H1 (cell line): ENCODE data around the gene TPM2. TPM values are rescaled to one million over a fixed set of nuclear protein-coding genes. Genes with fewer than 3 reads are reported as not detected.

ENCODE experiments used
- CREB1 ChIP-seq: IDR thresholded peaks from 2 replicates; pipeline ENCODE4 v1.6.1; 2012; ENCODE audit warnings: inconsistent platforms
- MAFK ChIP-seq: IDR thresholded peaks from 2 replicates; pipeline ENCODE4 v1.6.1; 2012; ENCODE audit warnings: low read depth, mild to moderate bottlenecking, improper control_type of control experiment, low read length
- NRF1 ChIP-seq: IDR thresholded peaks from 2 replicates; pipeline ENCODE4 v1.6.1; 2011; ENCODE audit warnings: mild to moderate bottlenecking, low read depth, low read length, improper control_type of control experiment
- POLR2AphosphoS5 ChIP-seq: IDR thresholded peaks from 2 replicates; pipeline ENCODE4 v1.6.1; 2011; ENCODE audit warnings: low read depth, low read length
- polyA plus RNA-seq, 7 experiments: library from polyadenylated mRNA; depleted of rRNA in 3 of 7; stranded (reverse) in 5 of 7; unstranded in 2 of 7; fragments of >200 nt in 5 of 7; fragments of 200-250 nt in 2 of 7; gene quantifications; 1 replicate in 5 of 7; 2 replicates in 1 of 7; 4 replicates in 1 of 7; pipeline versions ENCODE4 v1.2.1 to v1.2.3, GENCODE V29; 2011 to 2013; ENCODE audit warnings: missing spikeins in 2 of 7, mixed read lengths in 2 of 7
- total RNA-seq: library from RNA; stranded (reverse); fragmentation: NEBNext Ultra II Directional; extraction: Animal tissue kit (Norgen Biotek cat#: 25700); gene quantifications from 2 replicates; pipeline ENCODE4 v1.2.1, GENCODE V29; 2021
- TF ChIP-seq, protein P1 (sequence below): fragments of 300-600 bp; sonication (generic); IDR thresholded peaks from 2 replicates; pipeline ENCODE4 v1.7.1; 2012; ENCODE audit warnings: low read length, moderate library complexity, mild to moderate bottlenecking, inconsistent platforms; ENCODE audit not compliant: insufficient replicate concordance

The TPM2 gene
- total and polyA plus RNA-seq, 2 of the 8 experiments (the other 6 are each of a cell fraction or from before 2014, with no cell fraction given), result 62.5 to 181 TPM

- TF ChIP-seq, protein P1, sequence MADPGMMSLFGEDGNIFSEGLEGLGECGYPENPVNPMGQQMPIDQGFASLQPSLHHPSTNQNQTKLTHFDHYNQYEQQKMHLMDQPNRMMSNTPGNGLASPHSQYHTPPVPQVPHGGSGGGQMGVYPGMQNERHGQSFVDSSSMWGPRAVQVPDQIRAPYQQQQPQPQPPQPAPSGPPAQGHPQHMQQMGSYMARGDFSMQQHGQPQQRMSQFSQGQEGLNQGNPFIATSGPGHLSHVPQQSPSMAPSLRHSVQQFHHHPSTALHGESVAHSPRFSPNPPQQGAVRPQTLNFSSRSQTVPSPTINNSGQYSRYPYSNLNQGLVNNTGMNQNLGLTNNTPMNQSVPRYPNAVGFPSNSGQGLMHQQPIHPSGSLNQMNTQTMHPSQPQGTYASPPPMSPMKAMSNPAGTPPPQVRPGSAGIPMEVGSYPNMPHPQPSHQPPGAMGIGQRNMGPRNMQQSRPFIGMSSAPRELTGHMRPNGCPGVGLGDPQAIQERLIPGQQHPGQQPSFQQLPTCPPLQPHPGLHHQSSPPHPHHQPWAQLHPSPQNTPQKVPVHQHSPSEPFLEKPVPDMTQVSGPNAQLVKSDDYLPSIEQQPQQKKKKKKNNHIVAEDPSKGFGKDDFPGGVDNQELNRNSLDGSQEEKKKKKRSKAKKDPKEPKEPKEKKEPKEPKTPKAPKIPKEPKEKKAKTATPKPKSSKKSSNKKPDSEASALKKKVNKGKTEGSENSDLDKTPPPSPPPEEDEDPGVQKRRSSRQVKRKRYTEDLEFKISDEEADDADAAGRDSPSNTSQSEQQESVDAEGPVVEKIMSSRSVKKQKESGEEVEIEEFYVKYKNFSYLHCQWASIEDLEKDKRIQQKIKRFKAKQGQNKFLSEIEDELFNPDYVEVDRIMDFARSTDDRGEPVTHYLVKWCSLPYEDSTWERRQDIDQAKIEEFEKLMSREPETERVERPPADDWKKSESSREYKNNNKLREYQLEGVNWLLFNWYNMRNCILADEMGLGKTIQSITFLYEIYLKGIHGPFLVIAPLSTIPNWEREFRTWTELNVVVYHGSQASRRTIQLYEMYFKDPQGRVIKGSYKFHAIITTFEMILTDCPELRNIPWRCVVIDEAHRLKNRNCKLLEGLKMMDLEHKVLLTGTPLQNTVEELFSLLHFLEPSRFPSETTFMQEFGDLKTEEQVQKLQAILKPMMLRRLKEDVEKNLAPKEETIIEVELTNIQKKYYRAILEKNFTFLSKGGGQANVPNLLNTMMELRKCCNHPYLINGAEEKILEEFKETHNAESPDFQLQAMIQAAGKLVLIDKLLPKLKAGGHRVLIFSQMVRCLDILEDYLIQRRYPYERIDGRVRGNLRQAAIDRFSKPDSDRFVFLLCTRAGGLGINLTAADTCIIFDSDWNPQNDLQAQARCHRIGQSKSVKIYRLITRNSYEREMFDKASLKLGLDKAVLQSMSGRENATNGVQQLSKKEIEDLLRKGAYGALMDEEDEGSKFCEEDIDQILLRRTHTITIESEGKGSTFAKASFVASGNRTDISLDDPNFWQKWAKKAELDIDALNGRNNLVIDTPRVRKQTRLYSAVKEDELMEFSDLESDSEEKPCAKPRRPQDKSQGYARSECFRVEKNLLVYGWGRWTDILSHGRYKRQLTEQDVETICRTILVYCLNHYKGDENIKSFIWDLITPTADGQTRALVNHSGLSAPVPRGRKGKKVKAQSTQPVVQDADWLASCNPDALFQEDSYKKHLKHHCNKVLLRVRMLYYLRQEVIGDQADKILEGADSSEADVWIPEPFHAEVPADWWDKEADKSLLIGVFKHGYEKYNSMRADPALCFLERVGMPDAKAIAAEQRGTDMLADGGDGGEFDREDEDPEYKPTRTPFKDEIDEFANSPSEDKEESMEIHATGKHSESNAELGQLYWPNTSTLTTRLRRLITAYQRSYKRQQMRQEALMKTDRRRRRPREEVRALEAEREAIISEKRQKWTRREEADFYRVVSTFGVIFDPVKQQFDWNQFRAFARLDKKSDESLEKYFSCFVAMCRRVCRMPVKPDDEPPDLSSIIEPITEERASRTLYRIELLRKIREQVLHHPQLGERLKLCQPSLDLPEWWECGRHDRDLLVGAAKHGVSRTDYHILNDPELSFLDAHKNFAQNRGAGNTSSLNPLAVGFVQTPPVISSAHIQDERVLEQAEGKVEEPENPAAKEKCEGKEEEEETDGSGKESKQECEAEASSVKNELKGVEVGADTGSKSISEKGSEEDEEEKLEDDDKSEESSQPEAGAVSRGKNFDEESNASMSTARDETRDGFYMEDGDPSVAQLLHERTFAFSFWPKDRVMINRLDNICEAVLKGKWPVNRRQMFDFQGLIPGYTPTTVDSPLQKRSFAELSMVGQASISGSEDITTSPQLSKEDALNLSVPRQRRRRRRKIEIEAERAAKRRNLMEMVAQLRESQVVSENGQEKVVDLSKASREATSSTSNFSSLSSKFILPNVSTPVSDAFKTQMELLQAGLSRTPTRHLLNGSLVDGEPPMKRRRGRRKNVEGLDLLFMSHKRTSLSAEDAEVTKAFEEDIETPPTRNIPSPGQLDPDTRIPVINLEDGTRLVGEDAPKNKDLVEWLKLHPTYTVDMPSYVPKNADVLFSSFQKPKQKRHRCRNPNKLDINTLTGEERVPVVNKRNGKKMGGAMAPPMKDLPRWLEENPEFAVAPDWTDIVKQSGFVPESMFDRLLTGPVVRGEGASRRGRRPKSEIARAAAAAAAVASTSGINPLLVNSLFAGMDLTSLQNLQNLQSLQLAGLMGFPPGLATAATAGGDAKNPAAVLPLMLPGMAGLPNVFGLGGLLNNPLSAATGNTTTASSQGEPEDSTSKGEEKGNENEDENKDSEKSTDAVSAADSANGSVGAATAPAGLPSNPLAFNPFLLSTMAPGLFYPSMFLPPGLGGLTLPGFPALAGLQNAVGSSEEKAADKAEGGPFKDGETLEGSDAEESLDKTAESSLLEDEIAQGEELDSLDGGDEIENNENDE, result no peak
- no peak for TF ChIP-seq NRF1
- TF ChIP-seq CREB1, result no peak
- TF ChIP-seq POLR2AphosphoS5, result no peak
- TF ChIP-seq MAFK, result no peak
Measured at GRCh38 chr9:35651956-35652828, 37.5 kb downstream of the TPM2 start (continued).
